Prostate gland (tissue), 2 donors: ENCODE data around the gene MRPS12. TPM values are rescaled to one million over a fixed set of nuclear protein-coding genes. Genes with fewer than 3 reads are reported as not detected.
"Not testable (repeated sequence)": the region's sequence is repeated elsewhere in the genome, so short reads cannot be mapped to it uniquely, and the experiment has no call there.

Experiments used
- DNase-seq: peaks from one replicate; pipeline ENCODE4 v3.0.0-alpha.2; 2019; ENCODE audit warnings: low spot score
- H3K27ac ChIP-seq, 2 donors: fragments of 200-600 bp; sonication (generic); 2 replicates each; pipeline ENCODE4 v1.5.1; 2017 to 2019
- H3K27me3 ChIP-seq: fragments of 200-600 bp; sonication (generic); replicated peaks from 2 replicates; pipeline ENCODE4 v1.5.1; 2019; ENCODE audit not compliant: insufficient read depth
- H3K36me3 ChIP-seq, 2 donors: fragments of 200-600 bp; sonication (generic); 1 replicate in 1 of 2; 2 replicates in 1 of 2; pipeline versions ENCODE4 v1.5.1 to v1.8.1; 2017 to 2019
- H3K4me1 ChIP-seq: fragments of 200-600 bp; sonication (generic); replicated peaks from 2 replicates; pipeline ENCODE4 v1.5.1; 2019
- H3K4me3 ChIP-seq, 2 donors: fragments of 200-600 bp; sonication (generic); 2 replicates each; pipeline ENCODE4 v1.5.1; 2017 to 2019
- H3K9me3 ChIP-seq: fragments of 200-600 bp; sonication (generic); 2 replicates; pipeline ENCODE4 v1.5.1; 2017
- POLR2A ChIP-seq: fragments of 450-650 bp; IDR thresholded peaks from one replicate; pipeline ENCODE4 v1.6.1; 2016; ENCODE audit warnings: antibody characterized with exemption, mild to moderate bottlenecking
- POLR2AphosphoS5 ChIP-seq: sonication (generic); formaldehyde crosslinking; IDR thresholded peaks from one replicate; pipeline ENCODE4 v1.6.1; 2017; ENCODE audit warnings: antibody characterized with exemption
- WGBS: methylation state at CpG from one replicate; pipeline ENCODE4 v1.1.5; 2018; 5-methylcytosine and 5-hydroxymethylcytosine counted together
- intact Hi-C: fragments of 100-400 bp; cut with DNase I; formaldehyde crosslinking; loops from one replicate; pipeline ENCODE4 v1.14.2; 2022
- total RNA-seq, 2 donors: library from RNA; depleted of rRNA; stranded (reverse); fragments of >200 nt; gene quantifications; one replicate each; pipeline ENCODE4 v1.1.0, GENCODE V29; 2016
- TF ChIP-seq, protein P1 (sequence below), 4 experiments: fragments of 200-600 bp in 2 of 4; fragments of 450-650 bp in 2 of 4; sonication (generic) in 2 of 4; IDR thresholded peaks; 1 replicate in 3 of 4; 2 replicates in 1 of 4; pipeline ENCODE4 v1.5.1; 2016 to 2019; ENCODE audit warnings: antibody characterized with exemption in 4 of 4, mild to moderate bottlenecking in 2 of 4, moderate library complexity in 2 of 4

Gene MRPS12
- total RNA-seq: 10 to 100 TPM; 32.0 to 41.5 TPM

- intact Hi-C loops: loop anchor here (5.0 to 10.0 kb wide), 3 partner anchors 196 to 526 kb away; partner anchors contain the start of genes ACTN4 and FAM98C
- H3K27me3 ChIP-seq: no peaks in the 10 kb centered on the region
- peak within 1 kb of the TSS; percentile 91 to 94 for H3K27ac ChIP-seq
- H3K36me3 ChIP-seq: no peaks in the 10 kb centered on the region
- WGBS: 0% methylated on average over 40 of the region's 40 CpGs
- TF ChIP-seq POLR2A (peak; percentile 33), POLR2AphosphoS5 (no peak)
- TF ChIP-seq, protein P1, sequence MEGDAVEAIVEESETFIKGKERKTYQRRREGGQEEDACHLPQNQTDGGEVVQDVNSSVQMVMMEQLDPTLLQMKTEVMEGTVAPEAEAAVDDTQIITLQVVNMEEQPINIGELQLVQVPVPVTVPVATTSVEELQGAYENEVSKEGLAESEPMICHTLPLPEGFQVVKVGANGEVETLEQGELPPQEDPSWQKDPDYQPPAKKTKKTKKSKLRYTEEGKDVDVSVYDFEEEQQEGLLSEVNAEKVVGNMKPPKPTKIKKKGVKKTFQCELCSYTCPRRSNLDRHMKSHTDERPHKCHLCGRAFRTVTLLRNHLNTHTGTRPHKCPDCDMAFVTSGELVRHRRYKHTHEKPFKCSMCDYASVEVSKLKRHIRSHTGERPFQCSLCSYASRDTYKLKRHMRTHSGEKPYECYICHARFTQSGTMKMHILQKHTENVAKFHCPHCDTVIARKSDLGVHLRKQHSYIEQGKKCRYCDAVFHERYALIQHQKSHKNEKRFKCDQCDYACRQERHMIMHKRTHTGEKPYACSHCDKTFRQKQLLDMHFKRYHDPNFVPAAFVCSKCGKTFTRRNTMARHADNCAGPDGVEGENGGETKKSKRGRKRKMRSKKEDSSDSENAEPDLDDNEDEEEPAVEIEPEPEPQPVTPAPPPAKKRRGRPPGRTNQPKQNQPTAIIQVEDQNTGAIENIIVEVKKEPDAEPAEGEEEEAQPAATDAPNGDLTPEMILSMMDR (IDR thresholded peaks at IDR 0.05): no peak
- peak within 1 kb of the TSS; percentile 60 to 61 for H3K4me3 ChIP-seq
- no peaks in the 10 kb centered on the region for H3K9me3 ChIP-seq
- DNase-seq: peak; percentile 99
- H3K4me1 ChIP-seq: peaks cover 5% of the 10 kb centered on the region
These were observed at the start of gene MRPS12 for GRCh38 chr19:38930776-38931520. TSS of gene MRPS12 (plus strand) at chr19:38930944. CDS start at chr19:38931295, 351 bp downstream.

GRCh38 chr19:38883286-38883685 is 47.5 kb upstream of the MRPS12 start:
- no peaks in the 10 kb centered on the region for H3K27me3 ChIP-seq
- H3K27ac ChIP-seq: no peak overlapping the region
- H3K4me3 ChIP-seq: no peak overlapping the region
- DNase-seq: no peak
- H3K9me3 ChIP-seq: no peaks in the 10 kb centered on the region
- no peaks in the 10 kb centered on the region for H3K36me3 ChIP-seq
- TF ChIP-seq, protein P1 (IDR thresholded peaks at IDR 0.05): no peak
- TF ChIP-seq POLR2AphosphoS5: no peak
- no peak for TF ChIP-seq POLR2A
- intact Hi-C loops: no loop called here
- WGBS: 90% methylated on average over 9 of the region's 9 CpGs
- no peaks in the 10 kb centered on the region for H3K4me1 ChIP-seq

DNA sequence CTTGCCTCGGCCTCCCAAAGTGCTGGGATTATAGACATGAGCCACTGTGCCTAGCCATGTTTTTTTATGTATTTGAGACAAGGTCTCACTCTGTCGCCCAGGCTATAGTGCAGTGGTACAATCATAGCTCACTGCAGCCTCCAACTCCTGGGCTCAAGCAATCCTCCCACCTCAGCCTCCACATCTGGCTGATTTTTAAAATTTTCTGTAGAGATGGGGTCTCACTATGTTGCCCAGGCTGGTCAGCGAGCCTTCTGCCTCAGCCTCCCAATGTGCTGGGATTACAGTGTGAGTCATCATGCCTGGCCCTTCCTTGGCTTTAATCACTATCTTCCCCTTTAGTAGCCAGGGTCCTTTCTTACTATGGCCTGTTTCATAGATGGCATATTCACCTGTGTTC is 46.1 kb upstream of the MRPS12 start:
- not testable (repeated sequence) for H3K36me3 ChIP-seq, H3K27ac ChIP-seq, H3K4me3 ChIP-seq, H3K9me3 ChIP-seq, H3K4me1 ChIP-seq, DNase-seq, H3K27me3 ChIP-seq
- intact Hi-C loops: loop anchor here (5.0 kb wide), 1 partner anchor 482 kb away; the partner anchor contains the start of gene FAM98C
- 94% methylated on average over 3 of the region's 3 CpGs for WGBS

GRCh38 chr19:38888876-38889275 is 41.9 kb upstream of the MRPS12 start:
- DNase-seq: no peak
- H3K27ac ChIP-seq: no peak overlapping the region
- no peaks in the 10 kb centered on the region for H3K27me3 ChIP-seq
- H3K4me1 ChIP-seq: no peaks in the 10 kb centered on the region
- intact Hi-C loops: loop anchor here (5.0 kb wide), 1 partner anchor 487 kb away; the partner anchor contains the start of gene FAM98C
- no peaks in the 10 kb centered on the region for H3K9me3 ChIP-seq
- TF ChIP-seq POLR2AphosphoS5 (no peak), POLR2A (no peak)
- TF ChIP-seq, protein P1 (IDR thresholded peaks at IDR 0.05): no peak
- peaks cover 5 to 9% of the 10 kb centered on the region in 2 donors for H3K36me3 ChIP-seq
- WGBS: 95% methylated on average over 17 of the region's 17 CpGs
- H3K4me3 ChIP-seq: no peak overlapping the region

DNA sequence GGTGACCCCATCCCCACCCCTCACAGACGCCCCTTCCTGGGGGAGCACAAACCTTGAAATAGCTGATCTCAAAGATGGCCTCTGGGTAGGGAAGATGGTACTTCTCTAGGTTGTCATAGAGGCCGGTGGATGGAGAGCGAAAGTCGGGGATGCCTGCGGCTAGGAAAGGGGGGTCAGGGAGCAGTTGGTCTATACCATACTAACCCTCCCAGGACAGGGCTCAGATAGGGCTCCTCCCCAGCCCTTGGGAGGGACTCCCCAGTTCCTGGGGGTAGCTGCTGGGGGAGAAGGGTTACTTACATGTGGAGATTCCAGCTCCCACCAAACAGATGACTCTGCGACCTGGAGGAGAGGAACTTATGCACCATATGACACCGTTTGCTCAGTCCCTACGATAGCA is 40.9 kb upstream of the MRPS12 start:
- Histone ChIP-seq H3K9me3 (no peaks in the 10 kb centered on the region), H3K4me3 (no peak overlapping the region), H3K36me3 (peaks cover 5 to 9% of the 10 kb centered on the region in 2 donors), H3K27ac (no peak overlapping the region), H3K27me3 (no peaks in the 10 kb centered on the region), H3K4me1 (no peaks in the 10 kb centered on the region)
- WGBS: 92% methylated on average over 8 of the region's 8 CpGs
- intact Hi-C loops: loop anchor here (5.0 kb wide), 1 partner anchor 488 kb away; the partner anchor contains the start of gene FAM98C
- DNase-seq: no peak
- TF ChIP-seq POLR2AphosphoS5: no peak
- TF ChIP-seq POLR2A: no peak
- TF ChIP-seq, protein P1 (IDR thresholded peaks at IDR 0.05): no peak
